Trophoblast cell (in vitro differentiated cells and primary cell): Measurements from ENCODE around the gene DUSP28.
"Not testable (repeated sequence)": the region's sequence is repeated elsewhere in the genome, so short reads cannot be mapped to it uniquely, and the experiment has no call there.

Source experiments
- DNase-seq, 2 donors: peaks; one replicate each; pipeline ENCODE4 v3.0.0-alpha.2; 2016
- H2AFZ ChIP-seq: 2 replicates; pipeline ENCODE4 v1.6.1; 2013; ENCODE audit warnings: low read length, moderate library complexity, mild to moderate bottlenecking; ENCODE audit not compliant: insufficient read depth, poor library complexity
- H2AK5ac ChIP-seq: 2 replicates; pipeline ENCODE4 v1.6.1; 2013; ENCODE audit warnings: mild to moderate bottlenecking, low read length
- H2BK120ac ChIP-seq: 2 replicates; pipeline ENCODE4 v1.6.1; 2013; ENCODE audit warnings: low read length, mild to moderate bottlenecking, moderate library complexity; ENCODE audit not compliant: insufficient read depth, poor library complexity
- H2BK12ac ChIP-seq: 2 replicates; pipeline ENCODE4 v1.6.1; 2013; ENCODE audit warnings: mild to moderate bottlenecking, low read length, moderate library complexity
- H2BK5ac ChIP-seq: 2 replicates; pipeline ENCODE4 v1.6.1; 2013; ENCODE audit warnings: low read length, low read depth, moderate library complexity, mild to moderate bottlenecking; ENCODE audit not compliant: poor library complexity
- H3K14ac ChIP-seq: 2 replicates; pipeline ENCODE4 v1.6.1; 2013; ENCODE audit warnings: mild to moderate bottlenecking, low read length
- H3K18ac ChIP-seq: 2 replicates; pipeline ENCODE4 v1.6.1; 2013; ENCODE audit warnings: mild to moderate bottlenecking, low read length
- H3K23ac ChIP-seq: 2 replicates; pipeline ENCODE4 v1.6.1; 2013; ENCODE audit warnings: low read length
- H3K27ac ChIP-seq: 2 replicates; pipeline ENCODE4 v1.5.1; 2013; ENCODE audit warnings: low read depth, mild to moderate bottlenecking, inconsistent platforms, low read length, moderate library complexity
- H3K27me3 ChIP-seq: 2 replicates; pipeline ENCODE4 v1.6.1; 2013; ENCODE audit warnings: inconsistent platforms, mild to moderate bottlenecking, low read length, moderate library complexity; ENCODE audit not compliant: insufficient read depth
- H3K36me3 ChIP-seq, 2 experiments: 1 replicate in 1 of 2; 2 replicates in 1 of 2; pipeline ENCODE4 v1.6.1; 2013; ENCODE audit warnings: low read length in 2 of 2, mild to moderate bottlenecking in 2 of 2, moderate library complexity in 1 of 2; ENCODE audit not compliant: insufficient read depth in 2 of 2, control insufficient read depth in 1 of 2
- H3K4ac ChIP-seq: 2 replicates; pipeline ENCODE4 v1.6.1; 2013; ENCODE audit warnings: low read depth, mild to moderate bottlenecking, low read length, moderate library complexity
- H3K4me1 ChIP-seq, 2 experiments: 1 replicate in 1 of 2; 2 replicates in 1 of 2; pipeline ENCODE4 v1.6.1; 2013; ENCODE audit warnings: low read length in 2 of 2, mild to moderate bottlenecking in 2 of 2, moderate library complexity in 1 of 2; ENCODE audit not compliant: insufficient read depth in 2 of 2, control insufficient read depth in 1 of 2
- H3K4me2 ChIP-seq: 2 replicates; pipeline ENCODE4 v1.6.1; 2013; ENCODE audit warnings: inconsistent platforms, mild to moderate bottlenecking, low read length, moderate library complexity
- H3K4me3 ChIP-seq: 2 replicates; pipeline ENCODE4 v1.5.1; 2013; ENCODE audit warnings: mild to moderate bottlenecking, low read depth, low read length, inconsistent platforms
- H3K79me1 ChIP-seq: one replicate; pipeline ENCODE4 v1.6.1; 2013; ENCODE audit warnings: low read length
- H3K79me2 ChIP-seq: 2 replicates; pipeline ENCODE4 v1.6.1; 2013; ENCODE audit warnings: low read length, mild to moderate bottlenecking; ENCODE audit not compliant: control insufficient read depth, insufficient read depth, poor library complexity
- H3K9ac ChIP-seq: 2 replicates; pipeline ENCODE4 v1.6.1; 2013; ENCODE audit warnings: mild to moderate bottlenecking, low read length
- H3K9me3 ChIP-seq: 2 replicates; pipeline ENCODE4 v1.6.1; 2013; ENCODE audit warnings: low read depth, mild to moderate bottlenecking, control low read depth, inconsistent platforms, low read length; ENCODE audit not compliant: insufficient read depth
- H4K12ac ChIP-seq: 2 replicates; pipeline ENCODE4 v1.6.1; 2013; ENCODE audit warnings: low read depth, mild to moderate bottlenecking, low read length, moderate library complexity
- H4K8ac ChIP-seq: 2 replicates; pipeline ENCODE4 v1.6.1; 2013; ENCODE audit warnings: low read depth, mild to moderate bottlenecking, low read length, moderate library complexity
- H4K91ac ChIP-seq: one replicate; pipeline ENCODE4 v1.6.1; 2013; ENCODE audit warnings: low read depth, mild to moderate bottlenecking, low read length, moderate library complexity
- WGBS: extraction: QIAGEN DNeasy Blood & Tissue Kit; methylation state at CpG from one replicate; pipeline ENCODE4 v1.1.7; 2013; ENCODE audit warnings: missing lambda C conversion rate; ENCODE audit not compliant: insufficient read length, insufficient coverage; ENCODE audit errors: extremely low coverage; 5-methylcytosine and 5-hydroxymethylcytosine counted together

Gene DUSP28

DNA sequence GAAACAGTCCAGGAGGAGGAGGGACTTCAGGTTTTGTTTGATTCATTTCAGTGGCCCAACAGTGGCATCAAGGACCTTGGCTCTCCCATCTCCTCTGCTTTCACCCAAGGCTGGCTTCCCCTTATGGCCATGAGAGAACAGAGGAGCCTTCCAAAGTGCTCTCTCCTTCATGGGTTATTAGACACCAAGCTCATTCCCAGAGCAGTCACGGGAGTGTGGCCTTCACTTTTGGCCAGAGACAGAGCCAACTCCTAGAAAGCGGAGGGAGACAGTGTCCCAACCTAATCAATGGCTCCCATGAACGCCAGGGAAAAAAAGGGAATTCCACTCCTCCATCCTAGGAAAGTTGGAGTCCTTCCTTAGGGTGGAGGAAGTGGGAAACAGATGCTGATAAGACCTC lies 871 bp upstream of the DUSP28 start:
- no peak overlapping the region for H4K91ac ChIP-seq
- H3K14ac ChIP-seq: no peak overlapping the region
- peaks cover 0 to 11% of the 10 kb centered on the region in 2 experiments for H3K4me1 ChIP-seq
- H3K79me1 ChIP-seq: peaks cover 9% of the 10 kb centered on the region
- no peak overlapping the region for H2BK120ac ChIP-seq
- no peak overlapping the region for H2BK12ac ChIP-seq
- no peak overlapping the region for H3K4me2 ChIP-seq
- H2BK5ac ChIP-seq: no peak overlapping the region
- no peak overlapping the region for H3K4ac ChIP-seq
- H3K27me3 ChIP-seq: no peaks in the 10 kb centered on the region
- no peak overlapping the region for H4K8ac ChIP-seq
- H3K36me3 ChIP-seq: no peaks in the 10 kb centered on the region
- no peak overlapping the region for H2AFZ ChIP-seq
- no peaks in the 10 kb centered on the region for H3K9me3 ChIP-seq
- no peak overlapping the region for H3K9ac ChIP-seq
- no peak overlapping the region for H3K4me3 ChIP-seq
- H3K23ac ChIP-seq: no peak overlapping the region
- H3K79me2 ChIP-seq: peaks cover 5% of the 10 kb centered on the region
- H4K12ac ChIP-seq: no peak overlapping the region
- H3K18ac ChIP-seq: no peak overlapping the region
- H3K27ac ChIP-seq: no peak overlapping the region
- no peak overlapping the region for H2AK5ac ChIP-seq
- WGBS: no CpG with 5 or more reads among the region's 3 CpGs
- no peak for DNase-seq

GRCh38 chr2:240560480-240561324 lies 545 bp downstream of the DUSP28 start:
- Histone ChIP-seq H2BK5ac (peak overlapping the region; percentile 37), H3K36me3 (no peaks in the 10 kb centered on the region)
- no CpG with 5 or more reads among the region's 101 CpGs for WGBS

GRCh38 chr2:240561325-240561971 lies 1.3 kb downstream of the DUSP28 start:
- Histone ChIP-seq H3K4ac (peak overlapping the region; percentile 71), H3K4me2 (peak overlapping the region; percentile 81), H3K27ac (peak overlapping the region; percentile 67), H3K27me3 (no peaks in the 10 kb centered on the region), H2AK5ac (peak overlapping the region; percentile 44), H4K91ac (peak overlapping the region; percentile 84), H2BK5ac (peak overlapping the region; percentile 58), H4K8ac (peak overlapping the region; percentile 90), H2AFZ (peak overlapping the region; percentile 61), H3K9ac (peak overlapping the region; percentile 55), H3K4me3 (peak overlapping the region; percentile 60), H2BK120ac (no peak overlapping the region), H3K23ac (no peak overlapping the region), H3K79me1 (peaks cover 14% of the 10 kb centered on the region), H2BK12ac (no peak overlapping the region), H3K18ac (peak overlapping the region; percentile 76), H3K9me3 (no peaks in the 10 kb centered on the region), H3K79me2 (peaks cover 5% of the 10 kb centered on the region), H3K14ac (peak overlapping the region; percentile 74), H4K12ac (peak overlapping the region; percentile 83), H3K36me3 (no peaks in the 10 kb centered on the region), H3K4me1 (peaks cover 8 to 19% of the 10 kb centered on the region in 2 experiments)
- peak; percentile 23 to 76 for DNase-seq
- no CpG with 5 or more reads among the region's 14 CpGs for WGBS

More at GRCh38 chr2:240560480-240561324, 545 bp downstream of the DUSP28 start:
- H3K4me2 ChIP-seq: peak overlapping the region; percentile 84
- peak overlapping the region; percentile 91 for H3K4me3 ChIP-seq
- peak overlapping the region; percentile 72 for H3K4ac ChIP-seq
- peak overlapping the region; percentile 84 for H3K9ac ChIP-seq
- peak overlapping the region; percentile 53 for H2AFZ ChIP-seq
- H3K23ac ChIP-seq: no peak overlapping the region
- H3K79me2 ChIP-seq: peaks cover 5% of the 10 kb centered on the region
- H4K12ac ChIP-seq: peak overlapping the region; percentile 83
- peak overlapping the region; percentile 83 for H3K27ac ChIP-seq
- peak overlapping the region; percentile 32 for H3K14ac ChIP-seq
- H2BK120ac ChIP-seq: peak overlapping the region; percentile 76
- H3K79me1 ChIP-seq: peaks cover 9% of the 10 kb centered on the region
- peak overlapping the region; percentile 89 for H4K8ac ChIP-seq
- H4K91ac ChIP-seq: peak overlapping the region; percentile 87
- no peaks in the 10 kb centered on the region for H3K27me3 ChIP-seq
- peak overlapping the region; percentile 31 for H3K18ac ChIP-seq
- no peak overlapping the region for H2BK12ac ChIP-seq
- DNase-seq: peak; percentile 98
- H3K9me3 ChIP-seq: no peaks in the 10 kb centered on the region
- peaks cover 2 to 14% of the 10 kb centered on the region in 2 experiments for H3K4me1 ChIP-seq
- no peak overlapping the region for H2AK5ac ChIP-seq

- H3K9ac ChIP-seq, H2BK5ac ChIP-seq, H3K27ac ChIP-seq, H3K4me3 ChIP-seq, H3K4ac ChIP-seq, H3K27me3 ChIP-seq, H3K36me3 ChIP-seq, H4K12ac ChIP-seq, H3K14ac ChIP-seq, H3K18ac ChIP-seq, DNase-seq, H2BK120ac ChIP-seq, H3K9me3 ChIP-seq, H2AK5ac ChIP-seq, H3K4me2 ChIP-seq, H2AFZ ChIP-seq, H3K79me2 ChIP-seq, H4K8ac ChIP-seq, H2BK12ac ChIP-seq, H3K23ac ChIP-seq, H4K91ac ChIP-seq: not testable (repeated sequence)
- WGBS: no CpG with 5 or more reads among the region's 17 CpGs
- Histone ChIP-seq H3K79me1 (peaks cover 19% of the 10 kb centered on the region), H3K4me1 (peaks cover 20 to 29% of the 10 kb centered on the region in 2 experiments)
Measured at GRCh38 chr2:240563231-240563630, 3.1 kb downstream of the DUSP28 start.
